Bronchial smooth muscle cell (primary cell): ENCODE measurements around the gene SLC26A2. TPM values are rescaled to one million over a fixed set of nuclear protein-coding genes. Genes with fewer than 3 reads are reported as not detected.

Source experiments
- total RNA-seq: library from RNA; depleted of rRNA; stranded (reverse); fragments of >200 nt; gene quantifications from 2 replicates; pipeline ENCODE4 v1.2.1, GENCODE V29; 2014

SLC26A2 gene
- 6.9 and 8.4 TPM in 2 replicates for total RNA-seq

DNA sequence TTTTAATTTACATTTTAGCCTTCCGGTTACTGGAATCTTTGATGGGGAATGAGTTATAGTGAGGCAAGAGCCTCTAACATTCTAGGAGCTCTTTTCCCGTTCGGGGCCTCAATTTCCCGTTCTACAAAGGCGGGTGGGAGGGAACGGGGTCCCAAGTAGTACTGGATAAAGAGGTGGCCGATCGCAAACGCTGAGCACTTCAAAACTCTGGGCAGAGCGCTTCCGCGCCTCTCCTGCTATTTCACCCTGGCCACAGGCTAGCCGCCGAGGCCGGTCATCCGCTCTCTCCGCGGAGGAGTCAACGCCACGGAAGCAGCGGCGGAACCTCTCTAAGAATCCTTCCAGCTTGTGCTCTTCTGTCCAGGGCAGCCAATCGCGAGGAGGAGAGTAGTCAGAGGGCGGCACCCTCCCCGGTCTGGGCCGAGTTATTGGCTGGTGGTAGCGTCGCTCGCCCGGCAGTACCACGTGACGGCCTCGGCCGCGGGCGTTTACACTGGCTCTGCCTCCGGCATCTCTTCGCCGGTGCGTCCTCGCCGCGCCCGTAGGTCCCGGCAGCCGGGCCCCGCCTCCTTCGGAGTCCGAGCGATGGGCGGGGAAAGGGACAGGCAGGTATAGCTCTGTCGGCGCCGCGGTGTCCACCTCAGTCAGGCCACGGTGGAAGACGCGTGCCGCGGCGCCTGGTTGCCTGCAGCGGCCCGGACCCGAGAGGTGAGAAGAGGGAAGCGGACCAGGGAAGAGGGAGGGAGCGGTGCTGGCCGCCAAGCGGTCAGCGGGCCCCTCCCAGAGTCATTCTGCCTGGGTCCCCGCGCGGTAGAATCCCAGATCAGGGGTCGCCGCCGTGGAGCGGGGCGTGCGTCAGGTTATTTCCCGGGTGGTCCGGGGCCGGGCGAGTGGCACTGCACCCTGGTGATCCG is at the start of gene SLC26A2:
SLC26A2 (plus strand) TSS at position 487 of the 914 bp plus-strand sequence. CDS start 16,895 bp downstream, outside the sequence.

DNA sequence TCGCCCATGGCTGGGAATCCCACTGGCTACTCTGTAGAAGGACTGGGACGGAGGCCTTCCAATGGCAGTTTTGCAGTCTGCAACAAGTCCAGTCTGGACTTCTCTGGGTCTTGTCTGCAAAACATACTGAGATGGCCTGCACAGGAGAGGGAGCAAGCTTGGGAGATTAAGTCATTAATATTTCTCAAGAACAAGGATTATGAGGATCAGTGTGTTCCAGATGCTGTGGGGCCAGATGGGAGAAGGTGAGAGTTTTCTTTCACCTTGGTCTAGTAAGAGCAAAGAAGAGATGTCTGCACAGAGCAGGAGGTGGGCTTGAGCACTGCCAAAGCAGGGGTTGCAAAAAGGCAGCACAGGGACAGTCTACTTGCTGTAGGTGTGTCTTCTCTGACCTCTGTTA is 15.9 kb upstream of the SLC26A2 start, which contains the start of gene PDE6A:
PDE6A (minus strand) TSS at position 128 of the 400 bp plus-strand sequence; CDS start at position 8, 120 bp downstream.

DNA sequence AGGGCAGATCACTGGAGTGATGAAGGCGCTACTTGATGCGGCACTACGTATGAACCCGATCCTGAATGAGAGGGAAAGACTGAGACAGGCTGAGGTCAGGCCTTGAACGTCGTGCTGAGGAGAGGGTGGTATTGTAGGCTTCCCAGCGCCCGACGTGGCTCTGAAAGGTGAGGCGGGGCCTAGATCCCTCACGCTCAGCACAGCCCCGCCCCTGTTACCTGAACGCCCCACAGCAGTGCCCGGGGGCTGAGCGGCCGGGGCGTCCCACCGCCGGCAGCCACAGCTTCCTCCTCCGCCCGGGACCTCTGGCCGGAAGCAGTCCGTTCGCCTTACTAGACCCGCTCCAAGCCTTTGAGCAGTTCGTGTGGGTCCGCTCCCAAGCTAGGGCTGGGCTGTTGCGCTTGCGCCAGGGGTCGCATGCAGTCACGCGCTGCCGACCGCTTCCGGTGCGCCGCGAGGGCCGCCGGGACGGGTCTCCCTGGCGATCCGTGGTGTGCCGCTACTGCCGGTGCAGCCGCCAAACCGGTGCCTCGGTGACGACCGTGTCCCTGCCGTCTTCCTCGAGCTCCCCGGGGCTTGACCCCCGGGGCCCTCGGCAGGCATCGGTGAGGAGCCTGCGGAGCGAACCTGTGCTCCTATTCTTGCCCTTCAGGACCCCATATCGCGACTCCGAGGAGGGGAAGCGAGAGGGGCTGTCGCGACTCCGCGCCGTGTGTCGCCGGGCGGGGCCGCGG is 39.9 kb downstream of the SLC26A2 start, which contains the start of the genes HMGXB3 and TIGD6:
HMGXB3 (plus strand) TSS at position 484 of the 734 bp plus-strand sequence. CDS start 4,114 bp downstream, outside the sequence.
TIGD6 (minus strand) TSS at position 399 of the 734 bp plus-strand sequence. CDS start 4,306 bp downstream, outside the sequence.

Other genes starting within 250 kb of the SLC26A2 start
- gene PPARGC1B, start 230.4 kb upstream of the SLC26A2 start, total RNA-seq: 0.16 and 0.17 TPM in 2 replicates
- not detected in 2 replicates for gene PDE6A, start 16.0 kb upstream of the SLC26A2 start, total RNA-seq
- 7.4 and 9.1 TPM in 2 replicates for gene TIGD6, start 39.9 kb downstream of the SLC26A2 start, total RNA-seq
- 22.1 and 25.4 TPM in 2 replicates for gene HMGXB3, start 40.0 kb downstream of the SLC26A2 start, total RNA-seq
- gene CSF1R, start 125.8 kb downstream of the SLC26A2 start, total RNA-seq: under 0.01 TPM in 1 of 2 replicates, not detected in the other
- 71.1 and 110 TPM in 2 replicates for gene PDGFRB, start 195.1 kb downstream of the SLC26A2 start, total RNA-seq
- not detected in 2 replicates for gene CDX1, start 206.0 kb downstream of the SLC26A2 start, total RNA-seq
- not detected in 2 replicates for gene SLC6A7, start 229.3 kb downstream of the SLC26A2 start, total RNA-seq